Vagina (tissue), 2 donors: ENCODE results near the gene ANO7.

ENCODE experiments used
- CTCF ChIP-seq, 3 experiments: fragments of 450-650 bp in 2 of 3; fragments of 200-600 bp in 1 of 3; sonication (generic) in 1 of 3; IDR thresholded peaks; one replicate each; pipeline ENCODE4 v1.5.1; 2017 to 2019; ENCODE audit warnings: antibody characterized with exemption in 3 of 3, mild to moderate bottlenecking in 2 of 3, moderate library complexity in 2 of 3
- POLR2A ChIP-seq, 2 donors: fragments of 450-650 bp; IDR thresholded peaks; one replicate each; pipeline ENCODE4 v1.6.1; 2017; ENCODE audit warnings: antibody characterized with exemption in 2 of 2, mild to moderate bottlenecking in 2 of 2, moderate library complexity in 2 of 2

DNA sequence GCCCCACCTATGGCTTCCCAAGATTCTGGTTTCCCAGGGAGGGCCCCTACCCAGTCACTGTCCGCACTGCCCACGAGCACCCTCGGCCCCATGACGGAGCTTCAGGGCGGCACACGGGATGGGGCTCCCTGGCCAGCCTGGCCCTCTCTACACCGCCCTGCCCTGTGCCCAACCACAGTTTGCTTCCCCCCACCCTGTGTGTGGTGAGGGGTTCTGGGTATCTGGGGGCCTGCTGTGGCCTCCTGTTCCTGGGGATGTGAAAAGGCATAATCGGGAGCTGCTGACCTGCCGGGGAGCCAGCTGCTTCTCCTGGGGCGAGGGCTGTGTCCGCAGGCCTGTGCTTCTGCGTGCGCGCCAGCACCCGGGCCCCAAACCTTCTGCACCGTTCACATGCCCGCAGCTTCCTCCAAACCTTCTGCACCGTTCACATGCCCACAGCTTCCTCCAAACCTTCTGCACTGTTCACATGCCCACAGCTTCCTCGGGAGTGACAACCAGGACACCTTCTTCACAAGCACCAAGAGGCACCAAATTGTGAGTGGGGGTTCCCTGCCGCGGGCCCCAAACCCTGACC, 12.4 kb downstream of the ANO7 start:
- TF ChIP-seq POLR2A (IDR thresholded peaks at IDR 0.05) (no peak), CTCF (IDR thresholded peaks at IDR 0.05) (no peak)
